A172 (cell line): ENCODE measurements around the gene S100PBP. TPM values are rescaled to one million over a fixed set of nuclear protein-coding genes. Genes with fewer than 3 reads are reported as not detected.

Experiments
- DNase-seq: peaks from one replicate; pipeline ENCODE4 v3.0.0-alpha.2; 2015; ENCODE audit warnings: low spot score
- total RNA-seq: library from RNA; depleted of rRNA; stranded (reverse); fragments of >200 nt; shearing (Covaris generic); gene quantifications from 2 replicates; pipeline ENCODE4 v1.2.3, GENCODE V29; 2014

S100PBP gene
- total RNA-seq, 1 experiment from 2014 or later = 20.4 TPM

- DNase-seq = no peak
These were observed 69.5 kb downstream of the S100PBP start for GRCh38 chr1:32886828-32887414.

- DNase-seq = no peak
These were observed 70.2 kb downstream of the S100PBP start for GRCh38 chr1:32887623-32888022.

GRCh38 chr1:32888134-32888533 is 70.7 kb downstream of the S100PBP start:
- DNase-seq = no peak

GRCh38 chr1:32888677-32889420 is 71.4 kb downstream of the S100PBP start:
- DNase-seq = no peak

- DNase-seq = no peak
These were observed 72.4 kb downstream of the S100PBP start for GRCh38 chr1:32889731-32890278.

DNA sequence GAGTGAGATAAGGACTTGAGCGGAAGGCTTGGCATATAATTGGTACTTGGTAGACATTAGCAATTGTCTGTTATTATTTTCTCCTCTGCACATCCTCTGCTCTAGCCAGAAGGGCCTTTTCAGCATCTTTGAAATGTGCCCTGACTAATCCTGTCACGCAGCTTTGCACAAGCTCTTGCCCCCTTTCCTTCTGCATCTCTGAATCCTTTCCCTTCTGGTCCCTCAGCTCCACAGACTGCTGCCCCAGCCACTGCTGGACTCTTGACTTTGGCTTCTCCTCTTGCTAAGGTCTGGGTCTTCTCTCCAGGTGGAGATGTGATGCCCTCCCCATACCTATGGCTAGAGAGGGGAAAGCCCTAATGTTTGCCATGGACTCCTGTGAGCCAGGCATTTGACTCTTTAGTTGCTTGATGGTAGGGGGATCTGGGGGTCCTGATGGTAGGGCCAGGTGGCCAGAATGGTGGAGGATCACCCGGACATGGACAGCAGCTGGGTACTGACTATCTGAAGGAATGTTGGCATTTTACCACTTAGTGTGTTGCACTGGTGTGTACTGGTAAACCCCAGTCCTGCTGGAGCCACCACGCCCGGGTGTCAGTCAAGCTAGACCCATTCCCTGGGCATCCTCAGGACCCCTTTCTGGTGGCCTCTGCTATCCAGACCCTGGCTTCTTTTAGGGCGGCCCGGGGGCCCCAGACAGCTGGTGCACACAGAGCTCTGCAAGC is 73.2 kb downstream of the S100PBP start:
- no peak for DNase-seq

DNA sequence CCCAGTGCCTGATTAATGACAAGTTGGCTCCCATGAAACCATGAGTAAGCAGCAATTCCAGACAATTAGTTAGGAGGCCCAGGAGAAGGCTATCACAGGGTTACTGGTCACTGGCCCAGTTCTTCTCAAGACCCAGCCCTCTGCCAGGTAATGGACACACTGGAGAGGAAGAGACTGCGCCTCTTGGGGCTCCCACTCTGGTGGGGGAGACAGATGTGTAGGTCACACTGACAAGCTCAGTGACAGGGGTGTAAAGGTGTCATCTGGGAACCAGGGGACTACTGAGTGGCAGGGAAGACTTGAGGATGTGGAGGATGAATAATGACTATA is 73.8 kb downstream of the S100PBP start:
- DNase-seq = no peak

GRCh38 chr1:32891630-32892029 is 74.2 kb downstream of the S100PBP start:
- no peak for DNase-seq

DNA sequence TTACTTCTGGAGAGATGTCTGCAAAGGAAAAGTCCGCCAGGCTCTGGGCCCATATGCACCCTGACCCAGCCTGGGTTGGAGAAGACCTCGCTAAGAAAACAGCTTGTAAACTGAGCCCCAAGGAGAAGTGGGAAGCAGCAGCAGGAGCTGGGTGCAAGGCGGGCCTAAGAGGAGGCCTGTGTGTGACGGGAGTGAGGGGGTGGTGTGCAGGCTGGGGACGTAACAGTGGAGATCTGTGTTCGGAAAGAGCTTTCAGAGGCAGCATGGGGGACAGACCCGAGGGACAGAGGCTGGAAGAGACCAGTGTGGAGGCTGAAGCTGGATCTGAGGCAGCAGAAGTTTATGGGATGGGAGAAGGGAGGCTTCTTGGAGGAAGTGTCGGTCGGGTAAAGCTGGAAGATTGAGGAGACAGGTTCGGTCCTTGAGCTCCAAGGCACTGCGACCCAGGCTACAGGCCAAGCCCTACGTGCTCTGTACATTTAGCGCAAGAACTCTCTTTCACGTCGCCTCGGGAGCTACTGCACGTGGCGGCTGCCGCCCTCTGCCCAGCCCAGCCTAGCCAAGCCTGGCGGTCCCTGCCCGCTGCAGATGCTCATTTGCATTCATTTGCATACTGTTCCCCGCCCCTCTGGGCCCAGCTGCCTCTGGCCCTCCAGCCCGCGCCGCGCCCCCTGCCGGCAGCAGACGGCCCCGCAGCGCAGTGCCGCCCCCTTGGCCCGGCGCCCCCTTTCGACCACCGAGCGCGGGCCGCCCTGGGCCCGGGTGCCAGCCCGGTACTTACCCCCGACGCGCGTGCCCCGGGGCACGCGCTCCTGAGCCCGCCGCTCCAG is 75.1 kb downstream of the S100PBP start:
- DNase-seq = no peak

- DNase-seq = no peak
These were observed 76.0 kb downstream of the S100PBP start for GRCh38 chr1:32893198-32894018.

DNA sequence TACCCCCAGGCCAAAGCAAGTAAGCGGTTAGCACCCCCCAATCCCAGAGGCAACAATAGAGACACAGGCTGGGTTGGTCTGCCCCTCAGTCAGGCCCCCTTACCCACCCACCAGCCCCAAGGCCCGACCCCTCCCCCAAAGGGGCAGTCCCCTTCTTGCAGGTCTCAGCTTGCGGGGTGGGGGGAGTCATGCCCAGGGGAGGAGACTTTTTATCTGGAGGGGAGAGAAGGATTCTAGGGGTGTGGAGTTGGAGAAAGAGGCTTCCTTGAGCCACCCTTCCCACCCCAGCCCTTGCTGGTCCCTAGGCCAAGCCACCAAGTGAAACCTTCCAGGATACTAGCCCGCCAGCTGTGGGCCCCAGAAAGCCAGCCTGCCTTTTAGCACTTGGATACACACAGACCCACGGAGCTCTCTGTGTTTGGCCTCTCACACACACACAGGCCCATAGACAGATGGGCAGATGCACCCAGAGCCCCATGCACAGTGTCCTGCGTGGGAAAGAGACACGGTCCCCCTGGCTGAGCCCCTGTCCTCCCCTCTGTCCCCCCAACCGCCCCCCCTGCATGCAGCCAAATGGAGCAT is 76.7 kb downstream of the S100PBP start:
- no peak for DNase-seq

GRCh38 chr1:32894681-32895080 is 77.2 kb downstream of the S100PBP start:
- no peak for DNase-seq

DNA sequence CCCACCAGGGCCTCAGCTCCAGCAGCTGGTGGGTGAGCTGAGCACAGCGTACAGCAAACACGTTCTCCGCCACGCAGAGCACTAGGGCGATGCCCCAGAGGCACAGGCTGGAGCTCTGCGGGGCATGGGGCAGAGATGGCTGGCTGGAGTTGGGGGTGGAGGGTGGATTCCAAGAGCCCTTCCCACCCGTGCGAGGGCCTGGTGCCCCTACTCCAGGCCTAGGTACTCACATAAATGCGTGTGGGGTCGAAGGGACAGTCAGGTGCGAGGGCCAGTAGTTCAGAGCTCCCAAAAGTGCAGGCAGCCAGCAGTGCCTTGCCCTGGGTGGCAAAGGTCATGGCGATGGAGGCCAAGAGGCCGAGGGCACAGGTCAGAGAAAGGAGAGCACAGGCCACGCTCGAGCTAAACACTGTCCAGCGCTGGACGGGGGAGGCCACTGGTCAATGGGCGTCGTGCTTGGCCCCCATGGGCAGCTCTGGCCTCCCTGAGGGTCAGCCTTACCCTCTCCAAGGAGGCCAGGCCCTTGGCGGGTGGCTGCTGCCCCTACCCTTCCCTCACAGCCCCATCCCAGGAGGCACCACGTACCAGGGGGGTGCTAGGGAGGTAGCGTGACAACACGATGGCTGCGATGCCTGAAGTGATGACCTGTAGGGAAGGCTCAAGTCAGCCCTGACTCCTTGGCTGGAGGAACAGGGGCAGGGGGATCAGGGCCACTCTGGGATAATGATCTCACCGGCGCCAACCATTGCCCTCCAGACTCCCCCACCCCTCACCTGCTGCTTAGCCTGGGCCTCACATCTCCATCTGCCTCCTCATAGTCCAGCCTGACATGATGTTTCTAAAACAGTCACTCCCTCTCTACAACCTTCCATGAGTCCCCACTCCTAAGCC is 78.1 kb downstream of the S100PBP start:
- DNase-seq = no peak

GRCh38 chr1:32896451-32896850 is 79.0 kb downstream of the S100PBP start:
- no peak for DNase-seq

DNA sequence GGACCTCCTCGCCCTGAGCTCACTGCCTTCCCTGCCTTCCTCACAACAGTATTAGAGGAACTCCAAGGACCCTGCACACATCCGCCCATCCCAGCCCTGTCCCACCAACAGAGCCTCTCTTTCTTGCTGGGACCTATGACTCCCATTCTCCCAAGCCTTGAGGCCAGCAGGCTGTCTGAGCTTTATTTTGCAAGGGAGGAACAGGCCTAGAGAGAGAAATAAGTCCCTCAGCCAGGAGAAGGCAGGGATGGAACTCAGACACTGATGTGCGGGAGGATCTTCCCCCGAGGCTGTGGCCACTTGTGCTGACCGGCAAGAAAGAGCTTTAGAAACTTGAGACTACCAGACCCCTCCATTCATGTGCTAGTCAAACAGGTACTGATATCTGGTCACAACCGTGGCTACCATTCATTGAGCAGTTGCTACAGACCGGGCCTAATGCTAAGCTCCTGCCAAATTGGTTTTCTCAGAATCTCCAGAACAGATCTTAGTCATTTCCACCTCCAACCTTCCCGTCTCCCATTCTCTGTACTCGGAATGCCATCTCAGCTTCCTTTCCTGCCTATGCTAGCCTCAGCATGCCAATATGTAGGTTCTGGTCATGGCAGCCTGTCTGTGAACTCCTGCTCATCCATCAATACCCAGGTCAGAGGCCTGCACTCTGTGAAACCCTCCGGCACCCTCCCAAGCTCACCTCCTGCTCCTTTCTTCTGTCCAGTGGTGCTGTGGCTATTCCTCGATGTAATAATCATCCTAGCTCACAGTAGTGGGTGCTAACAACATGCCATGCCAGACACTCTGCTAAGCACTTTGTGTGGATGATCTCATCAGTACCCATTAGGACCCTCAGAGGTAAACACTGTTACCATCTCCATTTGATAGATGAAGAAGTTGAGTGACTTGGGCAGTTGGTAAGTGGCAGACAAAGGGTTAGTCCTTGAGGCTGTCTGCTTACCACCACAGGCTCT is 79.9 kb downstream of the S100PBP start:
- no peak for DNase-seq

- no peak for DNase-seq
These were observed 80.6 kb downstream of the S100PBP start for GRCh38 chr1:32898056-32898455.

- no peak for DNase-seq
These were observed 81.5 kb downstream of the S100PBP start for GRCh38 chr1:32898958-32899357.

- no peak for DNase-seq
These were observed 82.3 kb downstream of the S100PBP start for GRCh38 chr1:32899586-32900296.
